ENCODE results near the gene URB2.
A peak's percentile ranks its signal among the peaks of the same experiment; 100 is the strongest.
"Not testable (repeated sequence)": the region's sequence is repeated elsewhere in the genome, so short reads cannot be mapped to it uniquely, and the experiment has no call there.

URB2 gene

GRCh38 chr1:229613938-229614337 lies 12.1 kb upstream of the URB2 start:
- no peak for DNase-seq (ENCODE audit: low read depth, low spot score)

GRCh38 chr1:229614701-229615100 lies 11.3 kb upstream of the URB2 start:
- DNase-seq (ENCODE audit: low read depth, low spot score): peak; percentile 28

GRCh38 chr1:229617351-229618100 lies 8.5 kb upstream of the URB2 start:
- no peak for DNase-seq (ENCODE audit: low read depth, low spot score)

- DNase-seq (ENCODE audit: low read depth, low spot score): no peak
Observed at GRCh38 chr1:229619002-229619401, 7.0 kb upstream of the URB2 start.

GRCh38 chr1:229619614-229620013 lies 6.4 kb upstream of the URB2 start:
- no peak for DNase-seq (ENCODE audit: low read depth, low spot score)

GRCh38 chr1:229620876-229621275 lies 5.2 kb upstream of the URB2 start:
- no peak for DNase-seq (ENCODE audit: low read depth, low spot score)

- no peak for DNase-seq (ENCODE audit: low read depth, low spot score)
Observed at GRCh38 chr1:229621663-229622062, 4.4 kb upstream of the URB2 start.

GRCh38 chr1:229622641-229623120 lies 3.4 kb upstream of the URB2 start:
- not testable (repeated sequence) for DNase-seq (ENCODE audit: low read depth, low spot score)

- no peak for DNase-seq (ENCODE audit: low read depth, low spot score)
Observed at GRCh38 chr1:229623225-229623624, 2.8 kb upstream of the URB2 start.

GRCh38 chr1:229623838-229624237 lies 2.2 kb upstream of the URB2 start:
- DNase-seq (ENCODE audit: low read depth, low spot score): no peak

GRCh38 chr1:229624521-229625070 lies 1.5 kb upstream of the URB2 start:
- DNase-seq (ENCODE audit: low read depth, low spot score): no peak

GRCh38 chr1:229625071-229625914 lies 754 bp upstream of the URB2 start:
- DNase-seq (ENCODE audit: low read depth, low spot score): peak; percentile 70

- no peak for DNase-seq (ENCODE audit: low read depth, low spot score)
Observed at GRCh38 chr1:229627003-229627402, 956 bp downstream of the URB2 start.

- peak; percentile 14 for DNase-seq (ENCODE audit: low read depth, low spot score)
Observed at GRCh38 chr1:229629261-229629660, 3.2 kb downstream of the URB2 start.

- no peak for DNase-seq (ENCODE audit: low read depth, low spot score)
Observed at GRCh38 chr1:229631148-229631547, 5.1 kb downstream of the URB2 start.

- DNase-seq (ENCODE audit: low read depth, low spot score): no peak
Observed at GRCh38 chr1:229631966-229632365, 5.9 kb downstream of the URB2 start.

GRCh38 chr1:229636042-229636441 lies 10.0 kb downstream of the URB2 start:
- no peak for DNase-seq (ENCODE audit: low read depth, low spot score)

- no peak for DNase-seq (ENCODE audit: low read depth, low spot score)
Observed at GRCh38 chr1:229637746-229638145, 11.7 kb downstream of the URB2 start.

- DNase-seq (ENCODE audit: low read depth, low spot score): no peak
Observed at GRCh38 chr1:229640455-229640854, 14.4 kb downstream of the URB2 start.

- no peak for DNase-seq (ENCODE audit: low read depth, low spot score)
Observed at GRCh38 chr1:229641306-229641705, 15.3 kb downstream of the URB2 start.

- DNase-seq (ENCODE audit: low read depth, low spot score): no peak
Observed at GRCh38 chr1:229642376-229642775, 16.3 kb downstream of the URB2 start.

- no peak for DNase-seq (ENCODE audit: low read depth, low spot score)
Observed at GRCh38 chr1:229642970-229643369, 16.9 kb downstream of the URB2 start.

Data from astrocyte of the hippocampus (primary cell).